SHP77 treated with DMSO at 0.1 percent for 48 hours (cell line): Measurements from ENCODE around the gene TFIP11.

Experiments
- DNase-seq: peaks from one replicate; lab custom pipeline; 2025; lab: John Stamatoyannopoulos, UW

Gene TFIP11

DNA sequence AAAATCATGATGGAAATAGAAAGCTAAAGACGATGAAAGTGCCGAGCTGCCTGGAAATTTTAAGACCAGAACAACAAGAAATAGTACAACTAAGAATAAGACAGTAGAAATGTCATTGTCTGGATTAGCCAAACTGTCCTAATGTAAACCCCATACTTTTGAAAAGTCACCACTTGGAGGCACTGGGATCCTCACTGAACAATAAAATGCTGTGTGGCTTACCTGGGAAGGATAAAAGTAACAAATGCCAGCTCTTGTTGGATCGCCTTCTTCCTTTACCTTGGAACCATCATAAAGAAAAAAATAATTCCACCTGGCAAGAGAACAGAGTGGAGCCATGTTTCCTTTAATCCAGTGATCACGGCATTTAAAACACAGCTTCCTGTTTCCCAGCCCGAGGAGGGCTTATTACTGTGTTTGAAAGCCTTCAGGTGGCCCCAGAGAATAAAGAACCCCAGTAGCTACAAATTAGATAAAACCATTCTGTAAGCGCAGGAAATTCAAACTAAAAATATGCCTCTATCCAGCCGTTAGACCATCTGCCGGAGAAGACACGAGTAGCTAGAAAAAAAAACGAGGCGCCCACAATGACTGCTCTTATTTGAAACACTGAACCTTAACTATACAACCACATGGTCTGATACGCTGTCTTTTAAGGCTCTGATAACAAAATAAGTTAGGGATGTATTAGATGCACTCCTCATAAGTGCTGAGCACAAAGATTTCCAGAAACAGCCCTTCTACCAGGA is 33.1 kb downstream of the TFIP11 start:
- peak; percentile 19 for DNase-seq

DNA sequence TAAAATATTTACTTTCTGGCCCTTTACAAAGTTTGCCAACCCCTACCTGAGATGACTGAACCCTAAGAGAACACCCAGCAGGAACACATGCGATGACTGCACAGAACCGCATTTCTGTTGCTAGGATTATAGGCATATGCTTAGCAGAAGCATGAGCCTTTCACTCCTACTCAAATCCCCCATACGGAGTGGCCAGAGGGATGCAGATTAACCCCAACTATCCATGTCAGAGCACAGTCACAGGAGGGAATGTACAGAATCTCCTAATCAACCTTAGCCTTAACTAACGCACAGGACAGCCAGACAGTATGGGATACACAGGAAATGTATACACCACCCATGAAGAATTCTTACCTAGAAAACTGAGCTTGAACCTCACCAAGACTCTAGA is 34.9 kb downstream of the TFIP11 start:
- no peak for DNase-seq

DNA sequence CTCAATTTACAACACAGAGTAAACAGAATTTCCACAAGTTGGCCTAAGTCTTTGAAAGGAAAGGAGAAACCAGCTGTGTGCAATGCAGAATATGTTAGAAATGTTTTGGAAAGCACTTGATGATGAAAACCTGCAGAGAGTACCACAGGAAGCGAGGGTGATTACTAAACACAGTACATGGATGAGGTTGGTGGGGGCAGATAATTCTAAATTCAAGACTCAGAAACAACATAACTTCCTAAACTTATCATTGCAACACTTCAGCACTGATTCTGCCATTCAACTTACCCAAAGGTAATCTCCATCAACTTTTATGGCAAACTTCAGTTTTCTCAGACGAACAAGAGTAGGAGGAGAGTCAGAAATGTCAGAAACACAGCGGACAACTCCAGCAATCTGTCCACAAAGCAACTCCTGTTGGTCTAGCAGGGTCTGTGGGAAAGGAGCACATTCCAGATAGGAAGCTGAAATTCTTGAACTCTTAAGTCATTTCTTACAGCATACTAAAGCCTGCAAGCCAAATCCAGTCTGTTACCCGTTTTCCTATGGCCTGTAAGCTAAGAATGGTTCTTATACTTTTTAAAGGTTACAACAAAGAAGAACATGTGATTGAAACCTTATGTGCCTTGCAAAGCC is 35.5 kb downstream of the TFIP11 start:
- no peak for DNase-seq

DNA sequence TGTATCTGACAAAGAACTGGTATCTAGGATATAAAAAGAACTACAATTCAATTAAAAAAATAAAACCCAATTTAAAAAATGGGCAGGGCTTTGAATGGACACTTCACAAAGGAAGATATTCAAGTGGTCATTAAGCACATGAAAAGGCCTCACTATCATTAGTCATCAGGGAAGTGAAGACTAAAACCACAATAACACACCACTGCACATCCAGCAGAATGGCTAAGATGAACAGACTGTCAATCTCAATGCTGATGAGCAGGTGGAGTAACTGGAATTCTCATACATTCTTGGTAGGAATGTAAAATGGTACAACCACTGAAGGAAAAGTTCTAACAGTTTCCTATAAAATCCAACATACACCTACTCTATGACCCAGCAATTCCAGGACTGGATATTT is 37.6 kb downstream of the TFIP11 start:
- DNase-seq = no peak

DNA sequence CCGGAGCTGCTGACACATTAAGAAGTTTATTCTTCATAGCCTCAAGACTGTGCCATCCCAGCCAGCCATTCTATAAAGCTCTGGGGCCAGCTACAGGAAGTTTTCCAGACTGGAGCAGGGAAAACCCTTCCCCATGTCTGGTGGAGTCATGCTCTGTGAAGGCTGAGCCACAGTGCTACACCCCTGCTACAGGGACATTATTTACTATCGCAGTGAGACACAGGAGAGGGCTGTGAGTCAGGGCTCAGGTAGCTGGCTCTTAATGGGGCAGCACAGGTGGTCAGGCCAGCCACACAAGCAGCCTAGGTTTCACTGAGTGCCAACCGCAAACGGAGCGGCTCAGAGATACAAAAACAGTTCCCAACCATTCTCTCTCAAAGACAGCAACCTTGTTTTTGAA is 40.8 kb downstream of the TFIP11 start:
- DNase-seq = no peak

DNA sequence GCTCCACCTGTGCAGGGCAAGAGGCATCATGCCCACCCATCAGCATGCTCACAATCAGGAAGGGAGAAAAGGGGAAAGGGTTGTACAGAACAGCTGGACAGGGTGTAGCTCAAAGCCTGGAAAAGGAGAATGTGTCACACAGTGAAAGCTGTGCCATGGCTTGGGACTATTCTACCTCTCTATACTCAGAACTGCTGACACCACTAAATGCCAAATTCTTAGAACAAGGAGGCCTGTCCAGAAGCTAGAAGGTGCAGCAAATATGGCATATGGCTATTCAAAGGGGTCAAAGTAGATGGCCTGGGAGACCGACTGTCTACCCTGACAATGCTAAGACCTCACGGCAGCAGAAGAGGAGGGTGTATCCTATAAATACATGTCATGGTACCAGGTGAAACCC is 41.5 kb downstream of the TFIP11 start:
- DNase-seq = no peak

DNA sequence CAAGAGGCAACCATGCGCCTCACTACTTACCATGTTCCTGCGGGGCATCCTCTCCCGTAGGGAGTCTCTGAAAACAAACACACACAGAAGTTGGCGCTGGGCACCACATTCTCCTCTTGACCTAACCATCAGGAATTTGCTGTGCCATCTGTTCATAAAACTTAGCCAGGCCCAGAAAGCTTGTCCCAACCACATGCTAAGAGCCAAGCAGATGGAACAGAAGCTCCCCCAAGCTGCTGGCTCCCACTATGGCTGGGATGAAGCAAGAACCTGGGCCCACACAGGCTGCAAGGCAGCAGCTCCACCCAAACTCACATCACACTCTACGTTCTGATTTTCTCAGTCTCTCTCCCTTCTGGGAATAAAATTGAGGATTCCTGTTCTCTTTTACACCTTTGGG is 46.1 kb downstream of the TFIP11 start:
- no peak for DNase-seq

- DNase-seq = no peak
Observed at GRCh38 chr22:26464312-26464711, 48.0 kb downstream of the TFIP11 start.

- no peak for DNase-seq
Observed at GRCh38 chr22:26463688-26464087, 48.6 kb downstream of the TFIP11 start.

DNA sequence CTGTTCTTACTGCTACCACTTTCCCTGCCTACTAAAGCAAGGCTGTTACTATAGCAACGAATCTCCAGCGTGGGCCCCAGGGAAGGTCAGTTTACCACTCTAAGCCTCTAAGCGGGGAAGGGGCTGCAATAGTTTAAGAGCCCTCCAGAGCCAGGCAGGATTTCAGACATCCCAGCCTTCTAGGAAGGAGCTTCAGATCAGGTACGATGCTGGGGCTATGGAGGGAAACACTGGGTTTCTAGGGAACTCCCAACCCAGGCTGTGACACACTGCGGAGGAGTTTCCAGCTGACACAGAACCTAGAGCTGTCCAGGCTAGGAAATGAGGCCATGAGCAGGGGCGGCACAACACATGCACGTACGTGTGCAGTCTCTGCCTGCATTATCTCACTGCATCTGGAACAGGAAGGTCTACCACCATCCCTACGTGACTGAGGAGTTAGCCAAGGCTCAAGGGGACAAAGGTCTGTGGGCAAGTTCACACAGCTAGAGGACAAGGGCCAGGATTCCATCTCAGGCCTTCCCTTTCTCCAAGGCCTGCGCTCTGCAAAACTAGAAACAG is 49.1 kb downstream of the TFIP11 start:
- DNase-seq = no peak

GRCh38 chr22:26462641-26463040 is 49.6 kb downstream of the TFIP11 start:
- DNase-seq = no peak

- DNase-seq = no peak
Observed at GRCh38 chr22:26462051-26462450, 50.2 kb downstream of the TFIP11 start.

GRCh38 chr22:26461188-26461810 is 51.0 kb downstream of the TFIP11 start:
- no peak for DNase-seq

- no peak for DNase-seq
Observed at GRCh38 chr22:26460202-26460601, 52.1 kb downstream of the TFIP11 start.

GRCh38 chr22:26457661-26458272 is 54.5 kb downstream of the TFIP11 start:
- DNase-seq = no peak

GRCh38 chr22:26453812-26454500 is 58.3 kb downstream of the TFIP11 start:
- DNase-seq = no peak

- DNase-seq = no peak
Observed at GRCh38 chr22:26453216-26453615, 59.1 kb downstream of the TFIP11 start.

GRCh38 chr22:26452236-26453016 is 59.8 kb downstream of the TFIP11 start:
- no peak for DNase-seq

DNA sequence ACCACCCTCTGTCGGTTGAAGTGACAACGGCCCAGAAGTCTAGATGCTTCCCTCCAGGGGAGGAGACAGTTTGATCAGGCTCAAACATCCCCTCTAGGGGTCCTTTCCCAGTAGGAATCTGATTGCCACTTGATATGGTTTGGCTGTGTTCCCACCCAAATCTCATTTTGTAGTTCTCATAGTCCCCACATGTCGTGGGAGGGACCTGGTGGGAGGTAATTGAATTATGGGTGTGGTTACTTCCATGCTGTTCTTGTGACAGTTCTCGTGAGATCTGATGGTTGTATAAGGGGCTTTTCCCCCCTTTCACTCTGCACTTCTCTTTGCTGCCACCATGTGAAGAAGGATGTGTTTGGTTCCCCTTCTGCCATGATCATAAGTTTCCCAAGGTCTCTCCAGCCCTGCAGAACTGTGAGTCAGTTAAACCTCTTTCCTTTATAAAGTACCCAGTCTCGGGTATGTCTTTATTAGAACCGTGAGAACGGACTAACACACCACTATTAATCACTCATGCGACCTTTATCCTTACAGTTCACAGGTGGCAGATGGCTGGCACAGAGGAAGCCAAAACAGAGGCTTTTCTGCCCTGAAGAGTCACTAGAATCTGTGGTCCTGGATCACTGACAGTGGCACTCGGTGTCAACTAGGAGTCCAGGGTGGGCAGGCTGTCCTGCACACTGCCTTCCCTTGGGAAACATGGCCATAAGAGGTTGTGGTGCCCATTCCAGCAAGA is 61.7 kb downstream of the TFIP11 start:
- DNase-seq = no peak

DNA sequence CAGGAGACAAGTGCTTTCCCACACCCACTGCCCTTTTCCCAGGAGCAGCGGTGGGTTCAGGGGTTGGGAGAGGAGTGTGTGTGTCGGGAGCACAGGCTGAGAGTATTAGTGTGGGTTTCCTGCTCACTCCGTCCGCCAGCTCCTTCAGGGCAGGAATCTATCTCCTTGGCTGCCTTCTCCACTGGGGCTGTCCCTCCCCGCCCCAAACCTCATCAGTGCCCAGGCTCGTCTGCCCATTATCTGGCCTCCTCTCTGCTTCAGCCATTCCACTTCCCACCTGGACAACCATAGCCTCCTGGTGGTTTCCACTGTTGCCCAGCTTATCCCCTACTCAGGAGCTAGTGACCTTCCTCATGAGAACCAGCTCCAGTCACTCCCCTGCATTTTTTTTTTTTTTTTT is 63.3 kb downstream of the TFIP11 start:
- no peak for DNase-seq

DNA sequence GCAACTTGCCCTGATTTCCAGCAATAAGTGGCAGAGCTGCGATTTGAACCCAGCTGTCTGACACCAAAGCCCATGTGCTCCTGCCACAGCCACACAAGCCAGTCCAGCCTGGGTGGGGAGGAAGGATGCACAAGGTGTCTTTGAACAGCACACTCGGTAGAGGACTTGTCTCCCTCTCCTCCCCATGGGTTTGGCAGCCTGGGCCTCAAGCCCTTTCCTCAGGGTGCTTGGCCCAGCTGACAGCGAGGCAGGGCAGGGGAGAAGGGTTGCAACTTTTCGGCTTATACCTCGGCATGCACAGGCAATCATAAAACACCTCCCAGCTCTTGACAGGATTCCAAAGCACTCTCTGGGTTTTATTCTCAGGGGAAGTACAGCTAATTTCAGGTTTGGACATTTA is 63.9 kb downstream of the TFIP11 start:
- no peak for DNase-seq
